Right lobe of liver (tissue), 6 donors: ENCODE measurements around the gene COG3. TPM values are rescaled to one million over a fixed set of nuclear protein-coding genes. Genes with fewer than 3 reads are reported as not detected.

Experiments used
- ATAC-seq, 4 donors: fragments of 200-7000 bp; cut with Tn5 transposase; one replicate each; pipeline ENCODE4 v1.9.1; 2020; ENCODE audit warnings: mild to moderate bottlenecking in 4 of 4, moderate library complexity in 4 of 4
- DNase-seq, 3 donors: peaks; one replicate each; pipeline ENCODE4 v3.0.0-alpha.2; 2020
- H3K27ac ChIP-seq, 3 donors: fragments of 200-600 bp; one replicate each; pipeline ENCODE4 v1.8.0; 2022
- H3K27me3 ChIP-seq, 2 donors: fragments of 200-600 bp; one replicate each; pipeline ENCODE4 v1.8.0; 2022
- H3K36me3 ChIP-seq, 4 donors: fragments of 200-600 bp; sonication (generic) in 1 of 4; one replicate each; pipeline versions ENCODE4 v1.5.1 to v1.8.0; 2017 to 2022; ENCODE audit warnings: control low read depth in 1 of 4
- H3K4me1 ChIP-seq, 4 donors: fragments of 200-600 bp; sonication (generic) in 1 of 4; one replicate each; pipeline versions ENCODE4 v1.5.1 to v1.8.0; 2017 to 2022; ENCODE audit warnings: control low read depth in 1 of 4
- H3K4me3 ChIP-seq, 3 donors: fragments of 200-600 bp; one replicate each; pipeline ENCODE4 v1.8.0; 2022
- H3K9me3 ChIP-seq, 4 donors: fragments of 200-600 bp; sonication (generic) in 1 of 4; one replicate each; pipeline versions ENCODE4 v1.5.1 to v1.8.0; 2017 to 2022; ENCODE audit warnings: control low read depth in 1 of 4
- POLR2A ChIP-seq: fragments of 450-650 bp; IDR thresholded peaks from one replicate; pipeline ENCODE4 v1.6.1; 2017; ENCODE audit warnings: antibody characterized with exemption, mild to moderate bottlenecking
- WGBS: methylation state at CpG from one replicate; pipeline ENCODE4 v1.1.6; 2018; ENCODE audit warnings: low coverage, low lambda C conversion rate; ENCODE audit not compliant: insufficient coverage; ENCODE audit errors: missing lambda C conversion rate; 5-methylcytosine and 5-hydroxymethylcytosine counted together
- intact Hi-C, 2 donors: fragments of 100-400 bp; cut with DNase I; formaldehyde crosslinking; loops; one replicate each; pipeline versions ENCODE4 v1.11.2 to v1.14.1; 2022
- long read RNA-seq: library from polyadenylated mRNA; unstranded; transcript quantifications from one replicate; pipeline ENCODE4 v2.0.0, GENCODE V29; 2019
- total RNA-seq, 6 experiments: library from RNA; depleted of rRNA in 2 of 6; stranded (reverse); fragments of >200 nt in 2 of 6; fragmentation: NEBNext Ultra II Directional in 3 of 6; extraction: Animal tissue kit (Norgen Biotek cat#: 25700) in 3 of 6; gene quantifications; one replicate each; pipeline versions ENCODE4 v1.1.0 to v1.2.4, GENCODE V29; 2016 to 2023
- TF ChIP-seq, protein P1 (sequence below), 4 donors: fragments of 200-600 bp in 3 of 4; fragments of 450-650 bp in 1 of 4; IDR thresholded peaks; one replicate each; pipeline versions ENCODE4 v1.5.1 to v1.8.0; 2016 to 2022; ENCODE audit warnings: antibody characterized with exemption in 4 of 4, mild to moderate bottlenecking in 2 of 4
- donor health status: DM: no; HTN: yes; CAD: no.
- donor health status: DM: no; HTN: no; CAD: no.
- donor health status: DM: no; HTN: no; CAD: no.
- donor health status: DM: no; HTN: yes; CAD: no.
- donor health status: DM: no; HTN: yes; CAD: no.

The COG3 gene, protein sequence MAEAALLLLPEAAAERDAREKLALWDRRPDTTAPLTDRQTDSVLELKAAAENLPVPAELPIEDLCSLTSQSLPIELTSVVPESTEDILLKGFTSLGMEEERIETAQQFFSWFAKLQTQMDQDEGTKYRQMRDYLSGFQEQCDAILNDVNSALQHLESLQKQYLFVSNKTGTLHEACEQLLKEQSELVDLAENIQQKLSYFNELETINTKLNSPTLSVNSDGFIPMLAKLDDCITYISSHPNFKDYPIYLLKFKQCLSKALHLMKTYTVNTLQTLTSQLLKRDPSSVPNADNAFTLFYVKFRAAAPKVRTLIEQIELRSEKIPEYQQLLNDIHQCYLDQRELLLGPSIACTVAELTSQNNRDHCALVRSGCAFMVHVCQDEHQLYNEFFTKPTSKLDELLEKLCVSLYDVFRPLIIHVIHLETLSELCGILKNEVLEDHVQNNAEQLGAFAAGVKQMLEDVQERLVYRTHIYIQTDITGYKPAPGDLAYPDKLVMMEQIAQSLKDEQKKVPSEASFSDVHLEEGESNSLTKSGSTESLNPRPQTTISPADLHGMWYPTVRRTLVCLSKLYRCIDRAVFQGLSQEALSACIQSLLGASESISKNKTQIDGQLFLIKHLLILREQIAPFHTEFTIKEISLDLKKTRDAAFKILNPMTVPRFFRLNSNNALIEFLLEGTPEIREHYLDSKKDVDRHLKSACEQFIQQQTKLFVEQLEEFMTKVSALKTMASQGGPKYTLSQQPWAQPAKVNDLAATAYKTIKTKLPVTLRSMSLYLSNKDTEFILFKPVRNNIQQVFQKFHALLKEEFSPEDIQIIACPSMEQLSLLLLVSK
- 10 to 100 TPM; 18.9 to 66.3 (median 36.8) TPM for total RNA-seq
- long read RNA-seq, full-length matches to known transcripts = 5 of 10 reads
- long read RNA-seq, partial matches to known transcripts = 4 of 10 reads
- long read RNA-seq, other reads (novel, unspliced or antisense) = 1 of 10 reads

DNA sequence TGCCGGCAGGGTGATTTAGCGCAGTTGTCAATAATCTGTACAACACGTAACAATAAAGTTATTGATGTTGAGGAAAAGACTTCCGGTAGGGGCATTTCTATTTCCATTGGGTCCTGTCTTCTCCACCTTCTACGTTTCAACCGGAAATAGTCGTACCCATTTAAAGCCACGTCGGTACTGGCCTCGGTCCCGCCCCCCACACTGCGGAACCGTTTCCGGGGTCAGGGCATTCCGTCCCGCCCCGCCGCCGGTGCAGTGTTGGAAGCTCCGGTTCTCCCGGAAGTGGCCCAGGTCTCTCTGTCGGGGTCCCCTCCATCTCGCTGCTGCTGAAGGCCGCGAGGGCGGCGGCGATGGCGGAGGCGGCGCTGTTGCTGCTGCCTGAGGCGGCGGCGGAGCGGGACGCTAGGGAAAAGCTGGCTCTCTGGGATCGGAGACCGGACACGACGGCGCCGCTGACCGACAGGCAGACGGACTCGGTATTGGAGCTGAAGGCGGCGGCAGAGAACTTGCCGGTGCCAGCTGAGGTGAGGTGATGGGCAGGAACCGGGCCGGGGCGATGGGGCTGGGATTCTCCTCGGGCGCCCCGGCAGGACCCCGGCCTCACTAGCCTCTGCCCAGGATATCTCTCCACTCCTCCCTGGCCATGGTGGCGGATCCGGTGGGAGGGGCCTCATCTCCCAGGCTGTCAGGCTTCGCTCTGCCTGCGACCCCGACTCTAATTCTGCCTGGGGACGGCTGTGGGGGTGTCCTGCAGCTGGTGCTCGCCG lies at the start of gene COG3:
Gene COG3 (plus strand): TSS at position 253 of the 767 bp plus-strand sequence. CDS start 98 bp downstream, at position 351.
- H3K9me3 ChIP-seq = no peaks in the 10 kb centered on the region
- under 1% methylated on average over 30 of the region's 63 CpGs for WGBS
- peaks cover 0 to 32% (median 14%) of the 10 kb centered on the region in 4 donors for H3K4me1 ChIP-seq
- intact Hi-C loops = no loop called here
- H3K4me3 ChIP-seq = peak within 1 kb of the TSS; percentile 90 to 99 (median 94)
- DNase-seq (peak; percentile 95 to 96 (median 95)), ATAC-seq (peak; percentile 95 to 98 (median 98))
- peak within 1 kb of the TSS; percentile 62 to 91 (median 82) for H3K27ac ChIP-seq
- H3K36me3 ChIP-seq = no peaks in the 10 kb centered on the region
- TF ChIP-seq, protein P1, sequence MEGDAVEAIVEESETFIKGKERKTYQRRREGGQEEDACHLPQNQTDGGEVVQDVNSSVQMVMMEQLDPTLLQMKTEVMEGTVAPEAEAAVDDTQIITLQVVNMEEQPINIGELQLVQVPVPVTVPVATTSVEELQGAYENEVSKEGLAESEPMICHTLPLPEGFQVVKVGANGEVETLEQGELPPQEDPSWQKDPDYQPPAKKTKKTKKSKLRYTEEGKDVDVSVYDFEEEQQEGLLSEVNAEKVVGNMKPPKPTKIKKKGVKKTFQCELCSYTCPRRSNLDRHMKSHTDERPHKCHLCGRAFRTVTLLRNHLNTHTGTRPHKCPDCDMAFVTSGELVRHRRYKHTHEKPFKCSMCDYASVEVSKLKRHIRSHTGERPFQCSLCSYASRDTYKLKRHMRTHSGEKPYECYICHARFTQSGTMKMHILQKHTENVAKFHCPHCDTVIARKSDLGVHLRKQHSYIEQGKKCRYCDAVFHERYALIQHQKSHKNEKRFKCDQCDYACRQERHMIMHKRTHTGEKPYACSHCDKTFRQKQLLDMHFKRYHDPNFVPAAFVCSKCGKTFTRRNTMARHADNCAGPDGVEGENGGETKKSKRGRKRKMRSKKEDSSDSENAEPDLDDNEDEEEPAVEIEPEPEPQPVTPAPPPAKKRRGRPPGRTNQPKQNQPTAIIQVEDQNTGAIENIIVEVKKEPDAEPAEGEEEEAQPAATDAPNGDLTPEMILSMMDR (IDR thresholded peaks at IDR 0.05) = peak in 1 of 4 donors; percentile 85
- TF ChIP-seq POLR2A = peak; percentile 92
- H3K27me3 ChIP-seq = no peaks in the 10 kb centered on the region

DNA sequence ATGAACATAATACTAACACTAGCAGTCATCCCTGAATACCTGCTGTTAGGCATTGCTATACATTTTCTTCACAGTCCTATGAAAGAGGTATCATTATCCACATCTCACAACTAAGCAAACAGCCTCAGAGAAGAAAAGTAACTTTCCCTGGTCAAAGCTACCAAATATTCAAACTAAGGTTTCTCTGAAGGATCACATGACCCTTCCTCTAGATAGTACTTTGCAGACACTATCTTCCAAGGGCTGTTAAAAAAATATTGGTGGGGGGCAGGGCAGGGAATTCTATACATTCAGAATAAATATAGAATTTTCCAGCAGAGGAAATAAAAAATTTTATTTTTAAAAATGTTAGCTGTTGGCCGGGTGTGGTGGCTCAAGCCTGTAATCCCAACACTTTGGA lies 49.6 kb upstream of the COG3 start:
- intact Hi-C loops = no loop called here
- DNase-seq (no peak), ATAC-seq (no peak)
- Histone ChIP-seq H3K4me3 (peak overlapping the region; percentile 28 to 42 (median 33)), H3K27me3 (no peaks in the 10 kb centered on the region), H3K27ac (peak overlapping the region; percentile 77 to 97 (median 81)), H3K4me1 (peaks cover 0 to 29% (median 4%) of the 10 kb centered on the region in 4 donors), H3K36me3 (peaks cover 0 to 16% (median 7%) of the 10 kb centered on the region in 4 donors), H3K9me3 (no peaks in the 10 kb centered on the region)
- 20% methylated on average over 1 of the region's 1 CpG for WGBS
- TF ChIP-seq POLR2A = no peak
- TF ChIP-seq, protein P1 (IDR thresholded peaks at IDR 0.05) = no peak

DNA sequence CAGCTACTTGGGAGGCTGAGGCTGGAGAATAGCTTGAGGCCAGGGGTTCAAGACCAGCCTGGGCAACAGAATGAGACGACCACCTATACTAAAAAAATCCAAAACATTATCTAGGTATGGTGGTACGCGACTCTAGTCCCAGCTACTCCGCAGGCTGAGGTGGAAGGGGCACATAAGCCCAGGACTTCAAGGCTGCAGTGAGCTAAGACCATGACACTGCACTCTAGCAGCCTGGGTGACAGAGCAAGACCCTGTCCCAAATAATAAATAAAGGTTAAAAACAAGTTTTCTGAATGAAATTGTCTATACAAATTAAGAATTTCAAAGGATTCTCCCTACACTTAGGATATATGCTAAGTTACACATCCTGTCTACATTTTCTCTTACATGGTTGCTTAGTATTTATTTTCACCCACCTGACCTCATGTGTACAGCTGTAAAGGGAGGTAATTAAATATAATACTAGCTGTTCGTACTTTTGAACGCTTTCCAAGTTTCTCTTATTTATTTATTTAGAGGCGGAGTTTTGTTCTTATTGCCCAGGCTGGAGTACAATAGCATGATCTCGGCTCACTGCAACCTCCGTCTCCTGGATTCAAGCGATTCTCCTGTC lies 48.1 kb upstream of the COG3 start:
- H3K36me3 ChIP-seq = peaks cover 0 to under 1% (median 0%) of the 10 kb centered on the region in 4 donors
- WGBS = 6% methylated on average over 7 of the region's 10 CpGs
- intact Hi-C loops = no loop called here
- no peaks in the 10 kb centered on the region for H3K27me3 ChIP-seq
- no peak for TF ChIP-seq POLR2A
- TF ChIP-seq, protein P1 (IDR thresholded peaks at IDR 0.05) = no peak
- DNase-seq = no peak
- no peaks in the 10 kb centered on the region for H3K9me3 ChIP-seq
- no peak for ATAC-seq
- H3K27ac ChIP-seq = peak overlapping the region; percentile 89 to 98 (median 97)
- H3K4me1 ChIP-seq = peaks cover 0 to 29% (median 4%) of the 10 kb centered on the region in 4 donors
- H3K4me3 ChIP-seq = peak overlapping the region; percentile 74 to 94 (median 93)
